ENCODE data around the gene SDC3.

SDC3 gene

GRCh38 chr1:30903343-30904034 lies 5.1 kb downstream of the SDC3 start:
- peak; percentile 7 for DNase-seq

DNA sequence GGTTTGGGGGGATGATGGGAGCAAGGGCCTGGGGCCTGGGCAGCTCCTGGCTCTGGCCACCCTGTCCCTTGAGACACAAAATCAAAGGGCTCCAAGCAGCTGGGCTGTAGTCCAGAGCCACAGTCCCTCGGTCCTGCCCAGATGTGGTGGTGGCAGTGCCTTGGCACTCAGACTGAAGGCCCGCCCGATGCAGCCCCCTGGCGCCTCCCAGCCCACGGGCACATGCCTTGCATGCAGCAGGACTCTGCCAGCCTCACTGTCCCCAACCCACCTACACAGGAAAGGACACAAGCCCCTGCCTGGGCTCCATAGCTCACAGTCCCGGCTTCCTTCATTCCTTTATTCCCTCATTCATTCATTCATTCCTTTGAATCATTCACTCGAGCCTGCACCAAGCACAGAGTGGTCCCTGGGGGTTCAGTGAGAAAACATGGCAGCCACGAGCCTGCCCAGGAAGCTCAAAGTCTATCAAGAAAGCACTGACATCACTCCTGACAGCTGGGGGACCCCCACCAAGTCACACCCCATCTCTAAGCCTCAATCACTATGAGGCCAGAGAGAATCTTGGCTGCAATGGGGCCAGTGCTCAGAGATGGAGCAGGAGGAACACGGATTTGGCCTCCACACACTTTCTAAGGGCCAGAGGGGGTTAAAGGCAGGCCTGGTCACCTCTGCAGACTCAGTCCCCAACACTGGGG lies 5.8 kb downstream of the SDC3 start:
- no peak for DNase-seq

- no peak for DNase-seq
Measured at GRCh38 chr1:30901798-30902581, 6.6 kb downstream of the SDC3 start.

- DNase-seq = no peak
Measured at GRCh38 chr1:30900931-30901560, 7.5 kb downstream of the SDC3 start.

DNA sequence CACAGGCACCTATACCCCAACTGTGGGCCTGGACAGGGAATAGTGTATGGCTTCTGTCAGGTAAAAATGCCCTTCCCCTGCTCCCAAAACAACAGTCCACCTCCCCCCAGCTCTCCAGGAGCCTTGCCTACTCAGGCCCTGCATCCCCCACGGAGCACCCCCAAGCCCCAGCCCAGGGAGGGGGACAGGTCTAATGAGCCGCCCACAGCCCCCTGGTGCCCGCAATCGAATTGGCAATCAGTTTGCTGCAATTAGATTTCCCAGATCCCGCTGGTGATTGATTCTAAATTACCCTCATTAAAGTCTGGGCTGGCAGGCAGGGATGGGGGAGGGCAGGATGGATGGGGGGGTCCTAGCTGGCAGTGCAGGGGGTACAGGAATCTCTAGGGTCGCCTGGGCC lies 8.1 kb downstream of the SDC3 start:
- no peak for DNase-seq

DNA sequence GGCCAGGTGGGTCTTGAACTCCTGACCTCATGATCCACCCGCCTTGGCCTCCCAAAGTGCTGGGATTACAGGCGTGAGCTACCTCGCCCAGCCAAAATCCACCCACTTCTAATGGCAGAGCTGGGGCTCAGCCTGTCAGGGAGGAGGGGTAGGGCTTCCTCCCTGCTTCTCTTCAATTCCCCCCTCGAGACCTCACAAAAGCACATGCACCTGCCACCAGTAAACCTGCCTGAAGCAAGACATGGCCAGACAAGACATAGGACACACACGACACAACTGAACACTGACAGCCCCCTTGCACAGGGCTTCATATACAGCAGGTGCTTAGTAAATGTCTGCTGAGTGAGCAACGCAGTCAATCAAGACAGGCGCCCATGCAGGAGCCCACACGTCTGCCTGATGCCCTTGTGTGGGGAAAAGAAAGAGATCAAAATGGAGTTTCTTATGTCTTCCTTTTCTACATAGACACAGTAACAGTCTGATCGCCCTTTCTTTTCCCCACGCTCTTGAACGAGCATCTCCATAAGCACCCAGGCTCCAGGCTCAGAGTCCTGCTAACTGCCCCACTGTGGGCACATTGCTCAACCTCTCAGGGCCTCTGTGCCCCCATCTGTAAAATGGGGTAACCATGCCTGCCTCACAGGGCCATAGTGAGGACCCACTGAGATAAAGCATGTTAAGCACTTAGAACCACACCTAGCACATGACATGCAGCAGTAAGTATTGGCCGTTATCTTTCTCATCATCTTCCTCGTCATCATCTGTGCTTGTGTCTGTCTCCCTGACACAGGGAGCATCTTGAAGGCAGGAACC lies 8.8 kb downstream of the SDC3 start:
- no peak for DNase-seq

DNA sequence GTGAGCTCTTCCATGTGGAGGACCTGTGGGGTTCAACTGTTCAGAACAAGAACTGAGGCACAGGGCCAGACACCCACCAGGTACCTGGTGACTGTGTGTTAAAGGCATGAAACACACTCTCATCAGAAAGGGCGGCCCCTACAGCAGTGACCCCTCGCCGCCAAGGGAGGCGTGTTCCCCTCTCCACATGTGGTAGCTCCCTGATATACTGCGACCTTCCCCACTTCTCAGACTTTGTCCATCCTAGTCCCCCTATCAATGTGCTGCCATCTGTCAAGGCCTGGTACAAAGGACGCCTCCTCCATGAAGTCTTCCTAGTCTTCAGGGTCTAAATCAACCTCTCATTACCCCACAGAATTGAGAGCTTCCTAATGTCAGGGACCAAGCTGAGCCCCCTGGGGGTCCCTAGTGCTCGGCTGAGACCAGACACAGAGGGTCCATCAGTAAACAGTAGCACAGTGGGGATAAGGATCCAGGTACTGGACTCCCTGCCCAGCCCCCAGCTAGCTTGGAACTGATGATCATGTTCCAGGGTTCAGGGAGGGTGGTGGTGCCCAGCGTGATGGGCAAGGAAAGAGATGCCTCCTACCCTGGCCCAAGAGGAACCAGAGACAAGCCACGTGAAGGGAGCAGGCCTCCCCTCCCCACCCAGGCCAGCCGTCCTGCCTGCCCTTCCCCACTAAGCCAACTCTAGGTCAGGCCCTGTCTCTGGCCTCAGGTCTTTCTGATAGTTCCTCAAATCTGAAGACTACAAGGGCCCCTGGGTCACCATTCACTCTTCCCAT lies 10.3 kb downstream of the SDC3 start:
- DNase-seq = no peak

GRCh38 chr1:30896905-30897304 lies 11.7 kb downstream of the SDC3 start:
- no peak for DNase-seq

GRCh38 chr1:30895944-30896660 lies 12.5 kb downstream of the SDC3 start:
- DNase-seq = no peak

DNA sequence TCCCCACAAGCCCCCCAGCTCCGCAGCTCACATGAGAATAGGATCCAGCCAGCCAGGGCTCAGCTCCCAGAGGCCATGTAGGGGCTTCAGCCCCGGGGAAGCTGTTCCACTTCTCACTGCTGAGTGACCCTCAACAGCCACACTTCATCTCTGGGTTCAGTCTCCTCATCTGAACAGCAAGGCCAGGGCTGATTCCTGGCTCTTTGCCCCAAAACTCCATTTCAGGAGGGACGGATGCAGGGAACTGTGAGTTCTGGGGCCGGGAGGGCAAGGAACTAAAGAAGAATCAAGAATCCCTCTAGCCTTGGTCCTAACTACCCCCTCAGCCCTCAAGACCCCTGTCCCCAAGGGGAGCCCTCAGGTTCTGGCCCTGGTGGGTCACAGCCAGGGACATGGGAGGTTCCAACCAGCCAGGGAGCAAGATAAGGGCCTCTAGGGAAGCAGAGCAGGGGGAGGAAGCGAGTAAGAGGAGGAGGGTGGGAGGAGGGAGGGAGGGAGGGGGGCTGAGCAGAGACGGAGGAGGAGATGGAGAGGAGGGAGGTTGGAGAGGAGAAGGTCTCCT lies 13.1 kb downstream of the SDC3 start:
- DNase-seq = no peak

GRCh38 chr1:30894508-30894973 lies 14.0 kb downstream of the SDC3 start:
- DNase-seq = no peak

DNA sequence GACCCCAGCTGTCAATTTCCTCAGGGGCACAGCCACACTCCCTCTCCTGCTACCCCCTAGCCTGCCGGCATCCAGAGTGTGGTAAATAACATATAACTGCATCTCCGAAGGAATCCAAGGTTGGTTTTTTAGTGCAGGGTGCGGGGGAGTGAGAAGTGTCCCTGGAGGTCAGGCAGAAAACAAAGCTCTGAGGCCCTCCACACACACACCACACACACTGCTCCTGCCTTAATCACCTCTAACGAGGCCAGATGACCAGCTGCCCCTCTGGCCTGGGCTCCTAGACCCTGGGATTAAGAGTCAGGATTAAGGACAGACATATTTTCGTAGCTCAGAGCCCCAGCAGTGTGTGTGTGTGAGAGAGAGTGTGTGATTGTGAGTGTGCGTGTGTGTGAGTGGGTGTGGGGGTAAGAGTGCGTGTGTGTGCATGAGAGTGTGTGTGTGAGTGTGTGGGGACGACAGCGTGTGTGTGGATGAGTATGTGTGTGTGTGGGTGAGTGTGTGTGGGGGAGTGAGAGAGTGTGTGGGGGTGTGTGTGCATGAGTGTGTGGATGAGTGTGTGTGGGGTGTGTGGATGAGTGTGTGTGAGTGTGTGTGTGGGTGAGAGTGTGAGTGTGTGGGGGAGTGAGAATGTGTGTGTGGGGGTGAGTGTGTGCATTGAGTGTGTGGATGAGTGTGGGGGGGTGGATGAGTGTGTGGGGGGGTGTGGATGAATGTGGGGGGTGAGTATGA lies 14.6 kb downstream of the SDC3 start:
- DNase-seq = no peak

GRCh38 chr1:30892671-30893073 lies 15.9 kb downstream of the SDC3 start:
- no peak for DNase-seq

DNA sequence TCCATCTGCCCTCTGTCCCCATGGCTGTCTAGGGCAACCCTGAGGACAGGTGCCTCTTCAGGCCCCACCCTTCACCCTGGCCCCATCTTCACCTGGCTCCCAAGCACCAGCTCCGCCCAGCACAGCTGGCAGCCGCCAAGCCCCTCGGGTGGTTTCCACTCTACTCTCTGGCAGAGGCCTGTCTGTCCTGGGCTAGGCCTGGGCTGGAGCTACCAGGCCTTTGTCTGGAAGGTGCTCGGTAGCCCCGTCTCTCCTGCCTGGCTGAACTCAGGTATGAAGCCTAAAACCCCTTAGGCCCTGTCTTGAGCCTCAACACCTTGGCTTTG lies 17.4 kb downstream of the SDC3 start:
- DNase-seq = no peak

DNA sequence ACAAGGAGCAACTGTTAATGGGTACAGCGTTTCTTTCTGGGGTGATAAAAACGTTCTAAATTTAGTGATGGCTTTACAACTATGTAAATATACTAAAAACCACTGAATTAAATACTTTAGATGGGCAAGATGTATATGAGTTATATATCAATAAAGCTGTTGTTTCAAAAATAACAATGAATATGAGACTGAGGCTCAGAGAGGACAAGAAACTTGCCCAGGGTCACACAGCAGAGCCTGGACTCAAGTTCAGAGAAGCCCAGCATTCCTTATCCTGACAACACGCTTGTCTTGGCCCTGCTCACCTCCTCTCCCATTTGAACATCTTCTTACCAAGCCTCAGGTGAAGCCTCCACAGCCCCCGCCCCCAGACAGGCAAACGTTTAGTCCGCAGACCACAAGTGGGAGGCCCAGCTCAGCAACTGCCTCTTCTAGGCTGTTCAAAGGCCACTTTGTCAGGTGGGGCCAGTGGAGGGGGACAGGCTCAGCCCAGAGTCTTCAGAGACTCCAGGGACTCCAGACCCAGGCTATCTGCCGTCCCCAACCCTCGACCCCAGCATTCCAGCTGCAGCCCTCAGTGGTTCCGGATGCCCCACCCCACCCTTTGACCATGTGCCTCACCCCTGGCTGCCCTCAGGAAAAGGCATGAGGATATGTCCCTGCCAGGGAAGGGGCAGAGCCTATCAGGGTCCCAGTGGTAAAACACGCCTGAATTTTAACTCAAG lies 17.9 kb downstream of the SDC3 start:
- no peak for DNase-seq

DNA sequence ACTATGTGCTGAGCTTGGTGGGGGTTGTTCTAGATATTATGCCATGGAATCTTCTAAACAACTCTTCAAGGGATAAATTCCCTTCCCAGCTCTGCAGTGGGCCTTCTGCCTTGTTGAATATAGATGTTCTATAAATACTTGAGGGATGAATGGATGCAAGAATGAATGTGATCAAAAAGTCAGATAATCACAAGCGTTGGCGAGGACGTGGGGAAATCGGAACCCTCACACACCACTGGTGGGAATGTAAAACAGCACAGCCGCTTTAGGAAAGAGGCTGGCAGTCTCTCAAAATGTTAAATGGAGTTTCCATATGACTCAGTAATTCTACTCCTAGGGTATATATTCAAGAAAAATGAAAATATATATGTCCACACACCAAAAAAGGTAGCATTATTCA lies 19.0 kb downstream of the SDC3 start:
- DNase-seq = no peak

DNA sequence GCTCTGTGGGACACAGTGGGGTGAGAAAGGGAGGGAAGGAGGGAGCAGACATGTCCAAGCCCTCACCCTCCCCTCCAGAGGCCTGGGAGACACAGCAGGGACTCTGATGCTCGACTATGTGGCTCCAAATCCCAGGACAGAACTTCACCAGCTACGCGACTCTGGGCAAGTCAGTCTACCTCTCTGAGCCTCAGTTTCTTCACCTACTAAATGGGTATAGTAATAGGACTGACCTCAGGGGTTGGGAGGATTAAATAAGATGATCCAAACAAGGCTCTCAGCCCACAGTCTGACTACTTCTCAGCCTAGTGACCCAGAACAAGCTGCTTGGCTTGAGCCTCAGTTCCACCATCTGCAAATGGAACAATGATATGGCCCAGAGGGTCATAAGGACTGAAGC lies 19.6 kb downstream of the SDC3 start:
- DNase-seq = no peak

DNA sequence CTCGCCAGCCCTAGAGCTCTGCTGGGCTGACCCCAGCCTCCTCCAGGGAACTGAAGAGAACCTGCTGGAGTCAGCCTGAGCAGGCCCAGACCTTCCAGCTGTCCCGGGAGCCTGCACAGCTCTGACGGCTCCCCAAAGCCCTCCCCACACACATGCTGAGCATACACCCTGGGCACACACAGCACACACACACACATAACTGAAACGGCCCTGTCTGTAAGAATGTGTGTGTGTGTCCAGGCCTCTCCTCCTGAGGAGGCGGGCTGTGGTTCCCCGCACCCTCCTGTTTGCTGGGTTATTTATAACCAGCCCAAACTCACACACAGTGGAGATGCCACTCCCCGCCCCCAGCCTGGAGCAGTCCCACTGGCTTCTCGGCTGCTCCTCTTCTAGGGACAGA lies 20.2 kb downstream of the SDC3 start:
- peak; percentile 46 for DNase-seq
